AG04449 (cell line): ENCODE results near the gene ZNF775.

ENCODE experiments used
- CTCF ChIA-PET: fragments of 350-600 bp; formaldehyde crosslinking; extraction: SDS; loops from one replicate; lab custom pipeline; 2021; ENCODE audit warnings: antibody characterized with exemption; lab: Yijun Ruan, JAX
- POLR2A ChIA-PET: fragments of 400-600, 350-600 bp; formaldehyde crosslinking; extraction: SDS; loops from one replicate; lab custom pipeline; 2020; ENCODE audit warnings: antibody characterized with exemption, inconsistent platforms; lab: Yijun Ruan, JAX
- DNase-seq: peaks from one replicate; pipeline ENCODE4 v3.0.0-alpha.2; 2010; ENCODE audit warnings: low read depth, low spot score
- H3K4me3 ChIP-seq: 2 replicates; pipeline ENCODE4 v1.5.1; 2011; ENCODE audit warnings: low read depth, mild to moderate bottlenecking, control low read depth, low read length
- CTCF ChIP-seq: IDR thresholded peaks from one replicate; pipeline ENCODE4 v1.5.1; 2011; ENCODE audit warnings: mild to moderate bottlenecking, moderate library complexity, low read length, control low read depth, inconsistent platforms; ENCODE audit not compliant: insufficient read depth; ENCODE audit errors: missing control alignments

The ZNF775 gene

GRCh38 chr7:150388306-150388705, 9.2 kb downstream of the ZNF775 start:
- ChIA-PET POLR2A (no interaction called here), CTCF (interaction anchor here (0.9 to 1.5 kb wide), 2 partner anchors 11 to 18 kb away, joined by 3 read pairs; no protein-coding TSS in a partner anchor)
- no peak for TF ChIP-seq CTCF
- no peak for DNase-seq
- H3K4me3 ChIP-seq, result no peak overlapping the region

GRCh38 chr7:150388709-150389531, 9.8 kb downstream of the ZNF775 start:
- no peak overlapping the region for H3K4me3 ChIP-seq
- ChIA-PET CTCF (interaction anchor here (0.9 to 1.5 kb wide), 2 partner anchors 11 to 18 kb away, joined by 3 read pairs; no protein-coding TSS in a partner anchor), POLR2A (no interaction called here)
- TF ChIP-seq CTCF, result peak; percentile 34
- no peak for DNase-seq

GRCh38 chr7:150389532-150389816, 10.3 kb downstream of the ZNF775 start:
- no peak for DNase-seq
- CTCF ChIA-PET, result interaction anchor here (1.5 kb wide), 1 partner anchor 19 kb away, joined by 3 read pairs; no protein-coding TSS in a partner anchor
- H3K4me3 ChIP-seq, result no peak overlapping the region
- TF ChIP-seq CTCF, result no peak
- POLR2A ChIA-PET, result no interaction called here

- no peak for TF ChIP-seq CTCF
- H3K4me3 ChIP-seq, result no peak overlapping the region
- DNase-seq, result no peak
- CTCF ChIA-PET, result no interaction called here
- POLR2A ChIA-PET, result no interaction called here
Measured at GRCh38 chr7:150390205-150390604, 11.1 kb downstream of the ZNF775 start.

GRCh38 chr7:150393325-150393724, 14.2 kb downstream of the ZNF775 start:
- ChIA-PET CTCF (interaction anchor here (0.9 to 1.8 kb wide), 2 partner anchors 11 to 28 kb away, joined by 4 read pairs; no protein-coding TSS in a partner anchor), POLR2A (no interaction called here)
- no peak overlapping the region for H3K4me3 ChIP-seq
- no peak for TF ChIP-seq CTCF
- DNase-seq, result no peak

GRCh38 chr7:150396426-150396825, 17.3 kb downstream of the ZNF775 start:
- CTCF ChIA-PET, result no interaction called here
- H3K4me3 ChIP-seq, result no peak overlapping the region
- POLR2A ChIA-PET, result no interaction called here
- no peak for TF ChIP-seq CTCF
- DNase-seq, result no peak
